ENCODE measurements around the gene ASIC1. TPM values are rescaled to one million over a fixed set of nuclear protein-coding genes. Genes with fewer than 3 reads are reported as not detected.
A peak's percentile ranks its signal among the peaks of the same experiment; 100 is the strongest.

The ASIC1 gene
- total and polyA plus RNA-seq, 2 donors from 2014 or later, result 0.99 to 1.6 TPM

DNA sequence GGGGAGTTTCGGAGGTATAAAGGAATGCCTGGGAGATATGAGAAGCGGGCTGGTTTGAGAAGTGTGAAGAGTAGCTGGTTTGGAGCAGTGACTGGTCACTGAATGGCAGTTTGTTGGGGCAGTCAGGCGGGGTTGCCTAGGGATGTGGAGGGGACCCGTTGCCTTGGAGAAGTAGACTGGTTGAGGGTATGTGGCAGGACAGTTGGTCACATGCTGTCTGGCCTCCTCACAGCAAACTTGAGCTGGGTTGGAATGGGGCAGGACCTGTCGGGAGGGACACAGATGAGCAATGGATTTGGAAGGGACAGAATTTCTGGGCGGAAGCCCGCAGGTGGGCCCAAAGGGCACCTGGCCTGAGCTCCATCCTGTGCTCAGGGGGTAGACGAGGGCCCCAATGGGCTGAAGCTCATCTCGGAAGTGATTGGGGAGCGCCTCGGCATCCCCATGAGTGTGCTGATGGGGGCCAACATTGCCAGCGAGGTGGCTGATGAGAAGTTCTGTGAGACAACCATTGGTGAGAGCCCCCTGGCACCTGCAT is 48.6 kb downstream of the ASIC1 start:
- intact Hi-C loops (cut with DNase I), result no loop called here
- Histone ChIP-seq H3K27ac (ENCODE audit: low read depth in 2 of 2, low read length in 2 of 2) (peak overlapping the region in 1 of 2 donors; percentile 77), H3K27me3 (ENCODE audit: control insufficient read depth, insufficient read depth, low read length) (no peaks in the 10 kb centered on the region), H3K36me3 (ENCODE audit: control insufficient read depth in 2 of 3, insufficient read depth in 3 of 3, low read length in 3 of 3) (peaks cover 0 to 6% (median 0%) of the 10 kb centered on the region in 3 donors), H3K9me3 (ENCODE audit: control insufficient read depth in 2 of 3, insufficient read depth in 1 of 3, low read length in 3 of 3) (no peaks in the 10 kb centered on the region), H3K4me1 (ENCODE audit: control insufficient read depth in 2 of 3, insufficient read depth in 2 of 3, low read depth in 1 of 3, low read length in 3 of 3) (peaks cover 0 to 36% (median 33%) of the 10 kb centered on the region in 3 donors), H3K4me3 (ENCODE audit: low read length in 3 of 3) (peak overlapping the region in 2 of 3 donors; percentile 59 to 71), H3K9ac (ENCODE audit: low read length in 3 of 3) (no peak overlapping the region)
- TF ChIP-seq, protein P1, sequence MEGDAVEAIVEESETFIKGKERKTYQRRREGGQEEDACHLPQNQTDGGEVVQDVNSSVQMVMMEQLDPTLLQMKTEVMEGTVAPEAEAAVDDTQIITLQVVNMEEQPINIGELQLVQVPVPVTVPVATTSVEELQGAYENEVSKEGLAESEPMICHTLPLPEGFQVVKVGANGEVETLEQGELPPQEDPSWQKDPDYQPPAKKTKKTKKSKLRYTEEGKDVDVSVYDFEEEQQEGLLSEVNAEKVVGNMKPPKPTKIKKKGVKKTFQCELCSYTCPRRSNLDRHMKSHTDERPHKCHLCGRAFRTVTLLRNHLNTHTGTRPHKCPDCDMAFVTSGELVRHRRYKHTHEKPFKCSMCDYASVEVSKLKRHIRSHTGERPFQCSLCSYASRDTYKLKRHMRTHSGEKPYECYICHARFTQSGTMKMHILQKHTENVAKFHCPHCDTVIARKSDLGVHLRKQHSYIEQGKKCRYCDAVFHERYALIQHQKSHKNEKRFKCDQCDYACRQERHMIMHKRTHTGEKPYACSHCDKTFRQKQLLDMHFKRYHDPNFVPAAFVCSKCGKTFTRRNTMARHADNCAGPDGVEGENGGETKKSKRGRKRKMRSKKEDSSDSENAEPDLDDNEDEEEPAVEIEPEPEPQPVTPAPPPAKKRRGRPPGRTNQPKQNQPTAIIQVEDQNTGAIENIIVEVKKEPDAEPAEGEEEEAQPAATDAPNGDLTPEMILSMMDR (IDR thresholded peaks at IDR 0.05; ENCODE audit: borderline replicate concordance, extremely low read depth, insufficient read depth), result no peak
- FAIRE-seq (no peak), DNase-seq (no peak)

DNA sequence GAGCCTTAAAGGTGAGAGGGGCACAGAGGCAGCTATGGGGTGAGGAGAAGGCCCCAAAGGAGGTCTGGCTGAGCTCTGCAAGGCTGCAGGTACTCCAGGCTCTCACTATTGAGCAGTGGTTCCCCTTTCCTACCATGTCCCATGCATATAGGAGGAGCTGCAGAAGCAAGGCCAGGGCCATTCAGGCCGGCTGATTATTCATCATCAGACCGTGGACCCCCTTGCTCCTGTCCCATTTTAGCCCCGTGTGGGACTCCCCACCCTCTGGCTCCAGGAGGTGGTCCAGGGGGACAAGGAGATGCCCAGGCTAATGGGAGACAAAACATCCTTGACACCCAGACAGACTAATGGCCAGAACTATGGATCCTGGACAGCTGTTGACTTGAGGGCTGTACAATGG is 49.5 kb downstream of the ASIC1 start:
- TF ChIP-seq, protein P1 (IDR thresholded peaks at IDR 0.05; ENCODE audit: borderline replicate concordance, extremely low read depth, insufficient read depth), result no peak
- Histone ChIP-seq H3K4me3 (ENCODE audit: low read length in 3 of 3) (peak overlapping the region in 1 of 3 donors; percentile 30), H3K36me3 (ENCODE audit: control insufficient read depth in 2 of 3, insufficient read depth in 3 of 3, low read length in 3 of 3) (peaks cover 0 to 6% (median 0%) of the 10 kb centered on the region in 3 donors), H3K27me3 (ENCODE audit: control insufficient read depth, insufficient read depth, low read length) (no peaks in the 10 kb centered on the region), H3K9me3 (ENCODE audit: control insufficient read depth in 2 of 3, insufficient read depth in 1 of 3, low read length in 3 of 3) (no peaks in the 10 kb centered on the region), H3K4me1 (ENCODE audit: control insufficient read depth in 2 of 3, insufficient read depth in 2 of 3, low read depth in 1 of 3, low read length in 3 of 3) (peaks cover 0 to 41% (median 32%) of the 10 kb centered on the region in 3 donors), H3K9ac (ENCODE audit: low read length in 3 of 3) (no peak overlapping the region), H3K27ac (ENCODE audit: low read depth in 2 of 2, low read length in 2 of 2) (no peak overlapping the region)
- FAIRE-seq (no peak), DNase-seq (no peak)
- intact Hi-C loops (cut with DNase I), result no loop called here

DNA sequence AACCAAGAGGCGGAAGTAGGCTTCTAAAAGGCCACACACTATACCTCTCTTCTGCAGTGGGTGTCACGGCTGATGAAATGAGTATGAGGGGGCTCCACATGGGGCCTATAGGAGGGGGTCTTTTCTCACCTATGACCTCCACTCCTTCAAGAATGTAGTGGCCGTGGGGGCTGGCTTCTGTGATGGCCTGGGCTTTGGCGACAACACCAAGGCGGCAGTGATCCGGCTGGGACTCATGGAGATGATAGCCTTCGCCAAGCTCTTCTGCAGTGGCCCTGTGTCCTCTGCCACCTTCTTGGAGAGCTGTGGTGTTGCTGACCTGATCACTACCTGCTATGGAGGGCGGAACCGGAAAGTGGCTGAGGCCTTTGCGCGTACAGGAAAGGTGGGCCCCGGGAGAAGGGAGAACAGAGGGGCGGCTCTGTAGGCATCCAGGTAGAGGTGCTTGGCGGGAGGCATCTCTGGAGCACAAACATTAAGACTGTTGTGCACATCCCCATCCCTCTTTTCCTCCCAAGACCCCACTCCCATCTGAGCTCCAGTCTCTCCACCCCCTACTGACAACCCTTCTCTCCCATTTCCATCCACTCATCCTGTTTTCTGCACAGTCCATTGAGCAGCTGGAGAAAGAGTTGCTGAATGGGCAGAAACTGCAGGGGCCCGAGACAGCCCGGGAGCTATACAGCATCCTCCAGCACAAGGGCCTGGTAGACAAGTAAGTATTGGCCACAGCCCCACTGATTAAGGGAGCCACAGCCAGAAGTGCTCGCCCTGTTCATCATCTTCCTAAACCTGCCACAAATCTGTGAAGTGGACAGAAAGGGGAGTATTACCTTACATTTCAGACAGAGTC is 50.2 kb downstream of the ASIC1 start:
- H3K27me3 ChIP-seq (ENCODE audit: control insufficient read depth, insufficient read depth, low read length), result no peaks in the 10 kb centered on the region
- peak overlapping the region in 1 of 3 donors; percentile 7 for H3K4me3 ChIP-seq (ENCODE audit: low read length in 3 of 3)
- H3K36me3 ChIP-seq (ENCODE audit: control insufficient read depth in 2 of 3, insufficient read depth in 3 of 3, low read length in 3 of 3), result peaks cover 0 to 6% (median 0%) of the 10 kb centered on the region in 3 donors
- FAIRE-seq (no peak), DNase-seq (peak in 1 of 5 donors; percentile 34)
- no peaks in the 10 kb centered on the region for H3K9me3 ChIP-seq (ENCODE audit: control insufficient read depth in 2 of 3, insufficient read depth in 1 of 3, low read length in 3 of 3)
- peaks cover 0 to 41% (median 31%) of the 10 kb centered on the region in 3 donors for H3K4me1 ChIP-seq (ENCODE audit: control insufficient read depth in 2 of 3, insufficient read depth in 2 of 3, low read depth in 1 of 3, low read length in 3 of 3)
- H3K27ac ChIP-seq (ENCODE audit: low read depth in 2 of 2, low read length in 2 of 2), result no peak overlapping the region
- intact Hi-C loops (cut with DNase I), result no loop called here
- TF ChIP-seq, protein P1 (IDR thresholded peaks at IDR 0.05; ENCODE audit: borderline replicate concordance, extremely low read depth, insufficient read depth), result no peak
- H3K9ac ChIP-seq (ENCODE audit: low read length in 3 of 3), result no peak overlapping the region
